Smooth muscle cell (in vitro differentiated cells): ENCODE results near the gene SPATA13. TPM values are rescaled to one million over a fixed set of nuclear protein-coding genes. Genes with fewer than 3 reads are reported as not detected.

ENCODE experiments used
- microRNA counts: library from miRNA; unstranded; fragments of <30 nt; microRNA quantifications from one replicate; lab custom pipeline; 2016
- microRNA-seq: library from miRNA; unstranded; fragments of <30 nt; microRNA quantifications from one replicate; pipeline ENCODE4, GENCODE V29; 2016; ENCODE audit warnings: borderline number of aligned reads
- polyA plus RNA-seq: library from polyadenylated mRNA; unstranded; fragments of >200 nt; fragmentation: Nextera tagmentation; extraction: Ambion mirVana; gene quantifications from 2 replicates; pipeline ENCODE4 v1.2.1, GENCODE V29; 2016
- small RNA-seq: library from RNA; depleted of rRNA; stranded (forward); fragments of <200 nt; gene quantifications from one replicate; pipeline ENCODE3, GENCODE V24; 2014
- total RNA-seq: library from RNA; depleted of rRNA; stranded (reverse); fragments of >200 nt; gene quantifications from 2 replicates; pipeline ENCODE4 v1.2.3, GENCODE V29; 2014

SPATA13 gene
- total and polyA plus RNA-seq, 2 experiments from 2014 or later = 7.1 to 16.6 TPM

MicroRNAs within 50 kb of the gene (microRNA counts, 767-probe panel; counts per million panel counts)
- 183 counts per million for microRNA hsa-miR-2276 (lab: Ali Mortazavi, UCI)

Small RNAs within 50 kb of the gene (microRNA-seq; reads per million reads assigned to microRNA genes)
- not detected for gene MIR2276

Small RNAs within 50 kb of the gene (small RNA-seq; reads per million reads assigned to genes)
- not detected for gene MIR2276

Other genes starting within 250 kb of the SPATA13 start
- gene C1QTNF9, start 148.9 kb downstream of the SPATA13 start, total RNA-seq = not detected in 2 replicates
- gene C1QTNF9, start 148.9 kb downstream of the SPATA13 start, polyA plus RNA-seq = not detected in 2 replicates